HG03558 (cell line): ENCODE results near the gene TMEM40.

ENCODE experiments used
- ATAC-seq: cut with Tn5 transposase; IDR thresholded peaks from one replicate; pipeline ENCODE4 v1.9.1; 2021; ENCODE audit warnings: moderate number of reproducible peaks; ENCODE audit not compliant: unreplicated experiment; ENCODE audit errors: extremely low read depth

TMEM40 gene

GRCh38 chr3:12686096-12686495 is 73.0 kb downstream of the TMEM40 start:
- no peak for ATAC-seq
